ENCODE data around the gene PRSS16. TPM values are rescaled to one million over a fixed set of nuclear protein-coding genes. Genes with fewer than 3 reads are reported as not detected.

PRSS16 gene
- polyA plus RNA-seq, 2 of the 4 experiments (the other 2 are of a cell fraction) = 3.9 to 11.4 TPM

GRCh38 chr6:27281569-27281968 is 34.1 kb downstream of the PRSS16 start:
- DNase-seq (ENCODE audit: low read depth in 1 of 2, low spot score in 1 of 2) = no peak
- FAIRE-seq = no peak
- POLR2A ChIA-PET = no interaction called here
- Histone ChIP-seq H3K27ac (no peak overlapping the region), H3K9me3 (no peaks in the 10 kb centered on the region), H3K4me3 (peak overlapping the region; percentile 62; the same call in 2 of the 3 replicates), H3K4me2 (peak overlapping the region; percentile 72), H3K4me1 (no peaks in the 10 kb centered on the region)
- CTCF ChIA-PET = no interaction called here
- WGBS (ENCODE audit: missing lambda C conversion rate) = 37% methylated on average over 1 of the region's 1 CpG
- no peak for ATAC-seq
- TF ChIP-seq MYC (IDR thresholded peaks at IDR 0.05; ENCODE audit: borderline replicate concordance, low read length) (no peak), RAD21 (conservative IDR thresholded peaks at IDR 0.05 in 1 of 2, IDR thresholded peaks at IDR 0.05 in 1 of 2) (no peak), ATOH8 (CRISPR knock-in tag; IDR thresholded peaks at IDR 0.05; ENCODE audit: low read depth) (no peak), PHF8 (IDR thresholded peaks at IDR 0.05; ENCODE audit: borderline replicate concordance, low read depth) (no peak), HEYL (CRISPR knock-in tag; IDR thresholded peaks at IDR 0.05) (no peak), FOXS1 (CRISPR knock-in tag; IDR thresholded peaks at IDR 0.05) (no peak), POLR2AphosphoS2 (conservative IDR thresholded peaks at IDR 0.05; ENCODE audit: low read length) (no peak), HOXB13 (CRISPR knock-in tag; IDR thresholded peaks at IDR 0.05; ENCODE audit: low read depth) (no peak), CEBPB (IDR thresholded peaks at IDR 0.05) (no peak)
- TF ChIP-seq, protein P1, sequence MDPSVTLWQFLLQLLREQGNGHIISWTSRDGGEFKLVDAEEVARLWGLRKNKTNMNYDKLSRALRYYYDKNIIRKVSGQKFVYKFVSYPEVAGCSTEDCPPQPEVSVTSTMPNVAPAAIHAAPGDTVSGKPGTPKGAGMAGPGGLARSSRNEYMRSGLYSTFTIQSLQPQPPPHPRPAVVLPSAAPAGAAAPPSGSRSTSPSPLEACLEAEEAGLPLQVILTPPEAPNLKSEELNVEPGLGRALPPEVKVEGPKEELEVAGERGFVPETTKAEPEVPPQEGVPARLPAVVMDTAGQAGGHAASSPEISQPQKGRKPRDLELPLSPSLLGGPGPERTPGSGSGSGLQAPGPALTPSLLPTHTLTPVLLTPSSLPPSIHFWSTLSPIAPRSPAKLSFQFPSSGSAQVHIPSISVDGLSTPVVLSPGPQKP (IDR thresholded peaks at IDR 0.05; ENCODE audit: low read depth, low read length) = no peak

- WGBS (ENCODE audit: missing lambda C conversion rate) = 95% methylated on average over 16 of the region's 16 CpGs
- ChIA-PET CTCF (no interaction called here), POLR2A (no interaction called here)
- TF ChIP-seq TP53 (CRISPR knock-in tag; IDR thresholded peaks at IDR 0.05) = no peak
- TF ChIP-seq, protein P2, sequence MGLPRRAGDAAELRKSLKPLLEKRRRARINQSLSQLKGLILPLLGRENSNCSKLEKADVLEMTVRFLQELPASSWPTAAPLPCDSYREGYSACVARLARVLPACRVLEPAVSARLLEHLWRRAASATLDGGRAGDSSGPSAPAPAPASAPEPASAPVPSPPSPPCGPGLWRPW (IDR thresholded peaks at IDR 0.05) = no peak
- no peak for TF ChIP-seq RARB (CRISPR knock-in tag; IDR thresholded peaks at IDR 0.05)
- no peak for TF ChIP-seq RCOR1 (IDR thresholded peaks at IDR 0.05; ENCODE audit: low read depth, low read length)
- TF ChIP-seq JUN (IDR thresholded peaks at IDR 0.05) = no peak
- TF ChIP-seq KDM1A (IDR thresholded peaks at IDR 0.05; ENCODE audit: low read depth) = no peak
- no peak for TF ChIP-seq RNF2 (IDR thresholded peaks at IDR 0.05; ENCODE audit: borderline replicate concordance, low read depth)
- TF ChIP-seq E2F6 (IDR thresholded peaks at IDR 0.05; ENCODE audit: borderline replicate concordance, low read depth) = no peak
- TF ChIP-seq HDAC2 (IDR thresholded peaks at IDR 0.05) = no peak
- TF ChIP-seq NFE2L2 (conservative IDR thresholded peaks at IDR 0.05; ENCODE audit: low read length) = no peak
- TF ChIP-seq POLR2AphosphoS2 (conservative IDR thresholded peaks at IDR 0.05; ENCODE audit: low read length) = no peak
- no peak for TF ChIP-seq NR3C1 (IDR thresholded peaks at IDR 0.05)
- TF ChIP-seq, protein P3, sequence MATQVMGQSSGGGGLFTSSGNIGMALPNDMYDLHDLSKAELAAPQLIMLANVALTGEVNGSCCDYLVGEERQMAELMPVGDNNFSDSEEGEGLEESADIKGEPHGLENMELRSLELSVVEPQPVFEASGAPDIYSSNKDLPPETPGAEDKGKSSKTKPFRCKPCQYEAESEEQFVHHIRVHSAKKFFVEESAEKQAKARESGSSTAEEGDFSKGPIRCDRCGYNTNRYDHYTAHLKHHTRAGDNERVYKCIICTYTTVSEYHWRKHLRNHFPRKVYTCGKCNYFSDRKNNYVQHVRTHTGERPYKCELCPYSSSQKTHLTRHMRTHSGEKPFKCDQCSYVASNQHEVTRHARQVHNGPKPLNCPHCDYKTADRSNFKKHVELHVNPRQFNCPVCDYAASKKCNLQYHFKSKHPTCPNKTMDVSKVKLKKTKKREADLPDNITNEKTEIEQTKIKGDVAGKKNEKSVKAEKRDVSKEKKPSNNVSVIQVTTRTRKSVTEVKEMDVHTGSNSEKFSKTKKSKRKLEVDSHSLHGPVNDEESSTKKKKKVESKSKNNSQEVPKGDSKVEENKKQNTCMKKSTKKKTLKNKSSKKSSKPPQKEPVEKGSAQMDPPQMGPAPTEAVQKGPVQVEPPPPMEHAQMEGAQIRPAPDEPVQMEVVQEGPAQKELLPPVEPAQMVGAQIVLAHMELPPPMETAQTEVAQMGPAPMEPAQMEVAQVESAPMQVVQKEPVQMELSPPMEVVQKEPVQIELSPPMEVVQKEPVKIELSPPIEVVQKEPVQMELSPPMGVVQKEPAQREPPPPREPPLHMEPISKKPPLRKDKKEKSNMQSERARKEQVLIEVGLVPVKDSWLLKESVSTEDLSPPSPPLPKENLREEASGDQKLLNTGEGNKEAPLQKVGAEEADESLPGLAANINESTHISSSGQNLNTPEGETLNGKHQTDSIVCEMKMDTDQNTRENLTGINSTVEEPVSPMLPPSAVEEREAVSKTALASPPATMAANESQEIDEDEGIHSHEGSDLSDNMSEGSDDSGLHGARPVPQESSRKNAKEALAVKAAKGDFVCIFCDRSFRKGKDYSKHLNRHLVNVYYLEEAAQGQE (IDR thresholded peaks at IDR 0.05) = no peak
- TF ChIP-seq HOXB5 (CRISPR knock-in tag; IDR thresholded peaks at IDR 0.05) = no peak
- TF ChIP-seq BHLHE40 (IDR thresholded peaks at IDR 0.05; ENCODE audit: low read depth, low read length) = no peak
- DNase-seq (ENCODE audit: low read depth in 1 of 2, low spot score in 1 of 2) (no peak), ATAC-seq (no peak), FAIRE-seq (no peak)
- Histone ChIP-seq H3K4me3 (no peak overlapping the region), H3K4me1 (0 out of 3 replicates have a peak, but pooled peaks cover 3% of the 10 kb centered on the region), H3K9me3 (no peaks in the 10 kb centered on the region), H3K4me2 (no peak overlapping the region), H3K27ac (no peak overlapping the region)
These were observed 35.8 kb downstream of the PRSS16 start for GRCh38 chr6:27283279-27283678.
